ENCODE results near the gene ALDH1A2.

The ALDH1A2 gene

DNA sequence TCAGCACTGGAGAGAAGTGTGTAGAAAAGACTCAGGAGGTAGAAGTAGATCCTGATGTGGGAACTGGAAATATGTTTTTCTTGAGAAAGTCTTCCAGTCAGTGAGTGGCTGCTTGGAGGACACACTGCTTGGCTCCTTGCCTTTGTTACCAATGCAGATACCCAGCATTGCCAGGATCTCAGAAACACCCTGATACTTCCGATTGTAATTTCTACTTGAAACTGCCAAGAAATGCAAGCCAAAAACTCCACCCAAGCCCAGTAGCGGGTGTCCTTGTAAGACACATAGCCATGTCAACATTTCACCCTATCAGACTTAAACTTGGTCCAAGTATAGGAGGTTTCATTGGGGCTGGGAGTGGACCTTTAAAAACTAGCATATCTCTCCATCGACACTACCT, 141.8 kb downstream of the ALDH1A2 start:
- H3K9ac ChIP-seq (ENCODE audit: low read depth, low read length), result no peak overlapping the region
- H3K9me3 ChIP-seq (ENCODE audit: control insufficient read depth, insufficient read depth, low read length), result no peaks in the 10 kb centered on the region
- no peaks in the 10 kb centered on the region for H3K4me1 ChIP-seq (ENCODE audit: control insufficient read depth, insufficient read depth, low read length)
- no peaks in the 10 kb centered on the region for H3K27me3 ChIP-seq (ENCODE audit: control insufficient read depth, insufficient read depth, low read length)
- no peaks in the 10 kb centered on the region for H3K36me3 ChIP-seq (ENCODE audit: control insufficient read depth, insufficient read depth, low read length)
- no peak overlapping the region for H3K4me3 ChIP-seq (ENCODE audit: low read depth, low read length)

GRCh38 chr15:57923306-57923705, 142.2 kb downstream of the ALDH1A2 start:
- Histone ChIP-seq H3K36me3 (ENCODE audit: control insufficient read depth, insufficient read depth, low read length) (no peaks in the 10 kb centered on the region), H3K4me3 (ENCODE audit: low read depth, low read length) (no peak overlapping the region), H3K9me3 (ENCODE audit: control insufficient read depth, insufficient read depth, low read length) (no peaks in the 10 kb centered on the region), H3K27me3 (ENCODE audit: control insufficient read depth, insufficient read depth, low read length) (no peaks in the 10 kb centered on the region), H3K4me1 (ENCODE audit: control insufficient read depth, insufficient read depth, low read length) (no peaks in the 10 kb centered on the region), H3K9ac (ENCODE audit: low read depth, low read length) (no peak overlapping the region)

DNA sequence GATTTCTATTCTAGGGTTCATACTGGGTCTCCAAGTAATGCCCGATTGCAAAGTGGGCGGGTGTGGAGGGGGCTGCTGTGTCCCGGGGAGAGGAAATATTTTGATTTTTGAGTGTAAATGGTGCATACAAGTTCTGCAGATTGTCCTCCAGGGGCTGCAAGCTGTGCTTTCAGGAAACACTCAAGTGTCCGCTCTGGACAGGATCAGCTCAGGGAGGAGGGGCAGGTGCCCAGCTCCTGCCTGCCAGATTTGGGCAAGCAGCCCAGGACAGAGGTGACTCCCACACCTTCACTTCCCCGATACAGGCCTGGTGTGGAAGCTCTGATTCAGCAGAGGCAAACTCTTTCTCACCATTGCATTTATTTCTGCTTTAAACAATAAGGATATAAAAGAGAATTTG, 142.7 kb downstream of the ALDH1A2 start:
- Histone ChIP-seq H3K27me3 (ENCODE audit: control insufficient read depth, insufficient read depth, low read length) (no peaks in the 10 kb centered on the region), H3K9ac (ENCODE audit: low read depth, low read length) (no peak overlapping the region), H3K9me3 (ENCODE audit: control insufficient read depth, insufficient read depth, low read length) (no peaks in the 10 kb centered on the region), H3K4me3 (ENCODE audit: low read depth, low read length) (no peak overlapping the region), H3K4me1 (ENCODE audit: control insufficient read depth, insufficient read depth, low read length) (no peaks in the 10 kb centered on the region), H3K36me3 (ENCODE audit: control insufficient read depth, insufficient read depth, low read length) (no peaks in the 10 kb centered on the region)

DNA sequence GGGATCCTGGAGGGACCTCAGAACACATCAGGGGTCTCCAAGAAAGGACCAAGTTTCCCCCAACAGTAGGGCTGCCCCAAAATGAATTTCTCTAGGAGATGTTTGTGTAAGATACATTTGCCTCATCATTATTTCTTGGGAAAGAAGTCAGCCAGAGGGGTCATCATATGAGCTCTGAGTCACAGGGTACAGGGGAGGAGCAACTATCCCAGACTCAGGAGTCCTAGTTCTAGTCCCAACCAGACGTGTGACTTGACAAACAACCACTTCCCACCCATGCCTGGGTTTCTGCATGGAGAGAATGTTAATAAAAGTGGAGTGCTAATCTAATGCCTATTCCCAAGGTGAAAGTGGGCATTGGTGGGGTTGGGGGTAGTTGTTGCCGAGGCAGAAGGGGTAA, 144.1 kb downstream of the ALDH1A2 start:
- no peaks in the 10 kb centered on the region for H3K27me3 ChIP-seq (ENCODE audit: control insufficient read depth, insufficient read depth, low read length)
- H3K36me3 ChIP-seq (ENCODE audit: control insufficient read depth, insufficient read depth, low read length), result no peaks in the 10 kb centered on the region
- no peak overlapping the region for H3K9ac ChIP-seq (ENCODE audit: low read depth, low read length)
- no peaks in the 10 kb centered on the region for H3K4me1 ChIP-seq (ENCODE audit: control insufficient read depth, insufficient read depth, low read length)
- no peak overlapping the region for H3K4me3 ChIP-seq (ENCODE audit: low read depth, low read length)
- no peaks in the 10 kb centered on the region for H3K9me3 ChIP-seq (ENCODE audit: control insufficient read depth, insufficient read depth, low read length)

DNA sequence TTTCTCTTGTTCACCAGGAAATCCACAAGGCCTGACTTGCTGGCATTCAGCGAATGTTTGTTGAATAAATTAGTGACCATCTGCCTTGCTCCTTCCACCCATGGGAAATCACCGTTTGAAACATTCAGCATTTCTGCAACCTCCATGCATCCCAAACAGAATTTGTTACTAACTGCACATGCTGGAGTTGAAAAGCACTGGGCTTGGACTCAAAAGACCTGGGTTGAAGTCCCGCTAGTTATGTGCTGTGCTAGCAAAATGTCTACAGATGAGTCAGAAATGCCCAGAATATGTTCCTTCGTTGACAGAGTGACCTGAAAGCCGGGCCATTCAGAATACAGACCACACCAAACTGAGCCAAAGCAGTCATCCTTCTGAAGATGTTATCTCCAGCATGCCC, 144.6 kb downstream of the ALDH1A2 start:
- H3K27me3 ChIP-seq (ENCODE audit: control insufficient read depth, insufficient read depth, low read length), result no peaks in the 10 kb centered on the region
- H3K9me3 ChIP-seq (ENCODE audit: control insufficient read depth, insufficient read depth, low read length), result no peaks in the 10 kb centered on the region
- H3K4me1 ChIP-seq (ENCODE audit: control insufficient read depth, insufficient read depth, low read length), result no peaks in the 10 kb centered on the region
- no peak overlapping the region for H3K4me3 ChIP-seq (ENCODE audit: low read depth, low read length)
- H3K36me3 ChIP-seq (ENCODE audit: control insufficient read depth, insufficient read depth, low read length), result no peaks in the 10 kb centered on the region
- no peak overlapping the region for H3K9ac ChIP-seq (ENCODE audit: low read depth, low read length)

GRCh38 chr15:57919754-57920153, 145.8 kb downstream of the ALDH1A2 start:
- H3K9me3 ChIP-seq (ENCODE audit: control insufficient read depth, insufficient read depth, low read length), result no peaks in the 10 kb centered on the region
- H3K36me3 ChIP-seq (ENCODE audit: control insufficient read depth, insufficient read depth, low read length), result no peaks in the 10 kb centered on the region
- H3K4me3 ChIP-seq (ENCODE audit: low read depth, low read length), result no peak overlapping the region
- no peaks in the 10 kb centered on the region for H3K4me1 ChIP-seq (ENCODE audit: control insufficient read depth, insufficient read depth, low read length)
- no peaks in the 10 kb centered on the region for H3K27me3 ChIP-seq (ENCODE audit: control insufficient read depth, insufficient read depth, low read length)
- no peak overlapping the region for H3K9ac ChIP-seq (ENCODE audit: low read depth, low read length)

DNA sequence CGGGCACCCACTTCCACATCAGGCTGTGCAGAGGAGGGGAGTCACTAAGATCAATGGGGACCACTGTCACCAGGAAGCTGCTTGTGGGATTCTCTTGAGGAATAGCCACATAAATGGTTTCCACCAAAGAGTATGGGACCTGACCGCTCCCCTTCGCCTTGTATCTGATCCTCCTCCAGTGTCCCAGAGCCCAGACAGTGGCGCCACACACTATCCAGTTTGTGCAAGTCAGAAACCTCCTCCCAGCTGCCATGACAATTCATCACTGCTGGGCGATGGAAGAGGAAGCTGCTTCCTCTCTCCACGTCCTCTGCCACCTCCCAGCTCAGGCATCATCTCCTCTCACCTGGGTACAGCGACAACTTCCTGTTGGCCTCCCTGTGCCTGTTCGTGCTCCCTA, 147.5 kb downstream of the ALDH1A2 start:
- Histone ChIP-seq H3K9me3 (ENCODE audit: control insufficient read depth, insufficient read depth, low read length) (no peaks in the 10 kb centered on the region), H3K36me3 (ENCODE audit: control insufficient read depth, insufficient read depth, low read length) (no peaks in the 10 kb centered on the region), H3K4me1 (ENCODE audit: control insufficient read depth, insufficient read depth, low read length) (no peaks in the 10 kb centered on the region), H3K4me3 (ENCODE audit: low read depth, low read length) (no peak overlapping the region), H3K9ac (ENCODE audit: low read depth, low read length) (no peak overlapping the region), H3K27me3 (ENCODE audit: control insufficient read depth, insufficient read depth, low read length) (no peaks in the 10 kb centered on the region)

GRCh38 chr15:57916695-57917094, 148.8 kb downstream of the ALDH1A2 start:
- Histone ChIP-seq H3K9me3 (ENCODE audit: control insufficient read depth, insufficient read depth, low read length) (no peaks in the 10 kb centered on the region), H3K27me3 (ENCODE audit: control insufficient read depth, insufficient read depth, low read length) (no peaks in the 10 kb centered on the region), H3K4me3 (ENCODE audit: low read depth, low read length) (no peak overlapping the region), H3K36me3 (ENCODE audit: control insufficient read depth, insufficient read depth, low read length) (no peaks in the 10 kb centered on the region), H3K9ac (ENCODE audit: low read depth, low read length) (no peak overlapping the region), H3K4me1 (ENCODE audit: control insufficient read depth, insufficient read depth, low read length) (no peaks in the 10 kb centered on the region)

DNA sequence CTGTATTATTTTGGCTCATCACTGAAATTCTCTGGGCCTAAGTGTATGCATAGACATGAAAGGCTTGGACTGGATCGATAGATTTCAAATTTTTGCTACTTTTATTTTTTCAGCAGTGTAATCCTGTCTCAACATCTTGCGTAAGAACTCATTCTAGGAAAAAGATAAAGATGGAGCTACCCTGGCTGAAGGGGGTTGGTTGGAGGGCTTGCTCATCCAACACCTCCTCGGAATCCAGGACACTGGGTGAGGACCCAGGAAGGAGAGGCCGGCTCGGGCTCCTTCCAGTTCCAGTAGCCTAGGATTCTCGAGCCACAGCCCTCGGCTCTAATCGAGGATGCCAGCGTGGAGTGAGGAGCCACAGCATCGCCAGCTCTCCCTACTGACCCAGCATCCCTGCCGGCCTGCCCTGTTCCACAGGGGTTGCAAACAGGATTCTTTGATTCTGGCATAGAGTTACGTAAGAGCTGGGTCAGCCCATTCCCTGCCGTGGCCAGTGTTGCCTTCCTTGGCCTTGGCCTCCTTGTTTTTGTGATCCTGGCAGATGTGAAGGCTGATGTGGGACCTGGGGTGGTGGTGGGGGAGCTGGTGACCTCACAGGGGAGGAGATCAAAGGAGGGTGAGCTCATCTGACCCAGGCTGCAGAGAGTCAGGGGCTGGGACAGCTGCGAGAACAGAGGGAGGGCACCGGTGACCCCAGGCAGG, 149.5 kb downstream of the ALDH1A2 start:
- no peaks in the 10 kb centered on the region for H3K4me1 ChIP-seq (ENCODE audit: control insufficient read depth, insufficient read depth, low read length)
- no peak overlapping the region for H3K4me3 ChIP-seq (ENCODE audit: low read depth, low read length)
- H3K36me3 ChIP-seq (ENCODE audit: control insufficient read depth, insufficient read depth, low read length), result no peaks in the 10 kb centered on the region
- no peak overlapping the region for H3K9ac ChIP-seq (ENCODE audit: low read depth, low read length)
- no peaks in the 10 kb centered on the region for H3K27me3 ChIP-seq (ENCODE audit: control insufficient read depth, insufficient read depth, low read length)
- no peaks in the 10 kb centered on the region for H3K9me3 ChIP-seq (ENCODE audit: control insufficient read depth, insufficient read depth, low read length)

- Histone ChIP-seq H3K4me1 (ENCODE audit: control insufficient read depth, insufficient read depth, low read length) (no peaks in the 10 kb centered on the region), H3K27me3 (ENCODE audit: control insufficient read depth, insufficient read depth, low read length) (no peaks in the 10 kb centered on the region), H3K9me3 (ENCODE audit: control insufficient read depth, insufficient read depth, low read length) (no peaks in the 10 kb centered on the region), H3K4me3 (ENCODE audit: low read depth, low read length) (no peak overlapping the region), H3K9ac (ENCODE audit: low read depth, low read length) (no peak overlapping the region), H3K36me3 (ENCODE audit: control insufficient read depth, insufficient read depth, low read length) (no peaks in the 10 kb centered on the region)
These were observed 151.0 kb downstream of the ALDH1A2 start for GRCh38 chr15:57914350-57915055.

DNA sequence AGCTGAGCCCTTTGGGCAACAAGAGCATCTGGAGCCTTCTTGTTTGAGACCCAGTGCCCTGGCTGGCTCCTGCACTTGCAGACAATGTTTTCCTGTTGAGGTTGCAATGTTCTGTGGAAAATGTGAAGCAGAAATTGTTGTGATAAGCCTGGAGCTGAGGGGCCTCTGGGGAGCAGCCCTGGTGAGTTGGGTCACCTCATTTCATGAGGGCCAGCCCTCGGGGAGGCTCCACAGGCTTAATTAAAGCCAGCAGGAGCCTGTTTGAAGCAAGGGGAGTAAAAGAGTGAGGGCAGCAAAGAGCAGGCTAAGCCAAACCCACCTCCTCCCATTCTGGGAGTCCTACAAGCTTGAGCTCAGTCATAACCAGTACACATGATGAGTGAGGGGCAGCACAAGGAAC, 154.3 kb downstream of the ALDH1A2 start:
- Histone ChIP-seq H3K36me3 (ENCODE audit: control insufficient read depth, insufficient read depth, low read length) (no peaks in the 10 kb centered on the region), H3K4me3 (ENCODE audit: low read depth, low read length) (no peak overlapping the region), H3K27me3 (ENCODE audit: control insufficient read depth, insufficient read depth, low read length) (no peaks in the 10 kb centered on the region), H3K9me3 (ENCODE audit: control insufficient read depth, insufficient read depth, low read length) (no peaks in the 10 kb centered on the region), H3K9ac (ENCODE audit: low read depth, low read length) (no peak overlapping the region), H3K4me1 (ENCODE audit: control insufficient read depth, insufficient read depth, low read length) (no peaks in the 10 kb centered on the region)

DNA sequence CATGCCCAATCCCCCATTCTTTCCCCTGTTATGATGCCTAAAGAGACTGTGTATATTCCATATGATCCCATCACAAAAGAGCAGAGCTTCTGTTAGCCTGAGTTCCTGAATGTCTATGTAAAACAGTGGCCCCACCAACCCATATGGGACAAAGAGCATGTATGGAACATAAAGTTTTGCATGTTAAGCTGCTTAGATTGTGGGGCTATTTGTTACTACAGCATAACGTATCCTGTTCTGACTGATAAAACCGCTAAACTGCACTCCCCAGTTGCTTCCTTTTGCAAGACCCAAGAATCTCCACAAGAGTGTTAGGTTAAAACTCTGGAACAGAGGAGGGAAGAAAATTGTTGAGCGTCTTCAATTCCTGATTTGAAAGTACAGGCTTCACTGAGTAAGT, 154.8 kb downstream of the ALDH1A2 start:
- no peaks in the 10 kb centered on the region for H3K27me3 ChIP-seq (ENCODE audit: control insufficient read depth, insufficient read depth, low read length)
- no peaks in the 10 kb centered on the region for H3K36me3 ChIP-seq (ENCODE audit: control insufficient read depth, insufficient read depth, low read length)
- H3K4me1 ChIP-seq (ENCODE audit: control insufficient read depth, insufficient read depth, low read length), result no peaks in the 10 kb centered on the region
- H3K9ac ChIP-seq (ENCODE audit: low read depth, low read length), result no peak overlapping the region
- no peaks in the 10 kb centered on the region for H3K9me3 ChIP-seq (ENCODE audit: control insufficient read depth, insufficient read depth, low read length)
- H3K4me3 ChIP-seq (ENCODE audit: low read depth, low read length), result no peak overlapping the region
